H9 (cell line): ENCODE data around the gene POU5F1. TPM values are rescaled to one million over a fixed set of nuclear protein-coding genes. Genes with fewer than 3 reads are reported as not detected.

Experiments
- DNase-seq: peaks from one replicate; pipeline ENCODE4 v3.0.0-alpha.2; 2017
- H2AFZ ChIP-seq: one replicate; pipeline ENCODE4 v1.6.1; 2013; ENCODE audit warnings: mild to moderate bottlenecking, low read length, control low read depth, moderate library complexity
- H2AK5ac ChIP-seq: 2 replicates; pipeline ENCODE4 v1.6.1; 2013; ENCODE audit warnings: low read length, control low read depth, mixed read lengths; ENCODE audit not compliant: insufficient read length
- H2BK120ac ChIP-seq: one replicate; pipeline ENCODE4 v1.6.1; 2013; ENCODE audit warnings: low read depth, mild to moderate bottlenecking, low read length, control low read depth, inconsistent platforms; ENCODE audit not compliant: poor library complexity, severe bottlenecking
- H2BK12ac ChIP-seq: 2 replicates; pipeline ENCODE4 v1.6.1; 2013; ENCODE audit warnings: low read length, control low read depth, mixed read lengths, low read depth; ENCODE audit not compliant: insufficient read length
- H2BK15ac ChIP-seq: 2 replicates; pipeline ENCODE4 v1.6.1; 2013; ENCODE audit warnings: low read depth, low read length, control low read depth
- H2BK20ac ChIP-seq: one replicate; pipeline ENCODE4 v1.6.1; 2013; ENCODE audit warnings: low read depth, mild to moderate bottlenecking, low read length, control low read depth, inconsistent platforms; ENCODE audit not compliant: poor library complexity, severe bottlenecking
- H2BK5ac ChIP-seq: 2 replicates; pipeline ENCODE4 v1.6.1; 2013; ENCODE audit warnings: low read length, control low read depth, mixed read lengths; ENCODE audit not compliant: insufficient read length
- H3K14ac ChIP-seq: 2 replicates; pipeline ENCODE4 v1.6.1; 2013; ENCODE audit warnings: low read length, control low read depth; ENCODE audit not compliant: insufficient read depth
- H3K18ac ChIP-seq: 2 replicates; pipeline ENCODE4 v1.6.1; 2013; ENCODE audit warnings: low read depth, mild to moderate bottlenecking, mixed read lengths, low read length, control low read depth; ENCODE audit not compliant: insufficient read length
- H3K23ac ChIP-seq: 2 replicates; pipeline ENCODE4 v1.6.1; 2013; ENCODE audit warnings: low read length, control low read depth, mixed read lengths, low read depth; ENCODE audit not compliant: insufficient read length
- H3K23me2 ChIP-seq: 2 replicates; pipeline ENCODE4 v1.6.1; 2013; ENCODE audit warnings: low read depth, mild to moderate bottlenecking, mixed read lengths, low read length, control low read depth; ENCODE audit not compliant: insufficient read length, poor library complexity, severe bottlenecking
- H3K27ac ChIP-seq: 2 replicates; pipeline ENCODE4 v1.5.1; 2013; ENCODE audit warnings: low read length, control low read depth, mixed read lengths, low read depth; ENCODE audit not compliant: insufficient read length
- H3K27me3 ChIP-seq: 2 replicates; pipeline ENCODE4 v1.6.1; 2013; ENCODE audit warnings: low read length, control low read depth, inconsistent platforms; ENCODE audit not compliant: insufficient read depth
- H3K4ac ChIP-seq: 2 replicates; pipeline ENCODE4 v1.6.1; 2013; ENCODE audit warnings: low read depth, mild to moderate bottlenecking, control low read depth, inconsistent platforms, low read length, moderate library complexity
- H3K4me1 ChIP-seq: 2 replicates; pipeline ENCODE4 v1.6.1; 2013; ENCODE audit warnings: low read length, control low read depth, inconsistent platforms; ENCODE audit not compliant: insufficient read depth
- H3K4me2 ChIP-seq: 2 replicates; pipeline ENCODE4 v1.6.1; 2013; ENCODE audit warnings: low read length, control low read depth, mixed read lengths; ENCODE audit not compliant: insufficient read length, insufficient read depth
- H3K56ac ChIP-seq: 2 replicates; pipeline ENCODE4 v1.6.1; 2013; ENCODE audit warnings: low read depth, mild to moderate bottlenecking, mixed read lengths, low read length, control low read depth; ENCODE audit not compliant: insufficient read length
- H3K79me1 ChIP-seq: 2 replicates; pipeline ENCODE4 v1.6.1; 2013; ENCODE audit warnings: low read depth, mild to moderate bottlenecking, moderate library complexity, low read length, control low read depth, inconsistent platforms; ENCODE audit not compliant: insufficient read depth, poor library complexity, severe bottlenecking
- H3K79me2 ChIP-seq: 2 replicates; pipeline ENCODE4 v1.6.1; 2013; ENCODE audit warnings: low read length, control low read depth, inconsistent platforms; ENCODE audit not compliant: insufficient read depth
- H3K9ac ChIP-seq: 2 replicates; pipeline ENCODE4 v1.6.1; 2013; ENCODE audit warnings: low read length, control low read depth, mixed read lengths; ENCODE audit not compliant: insufficient read length; ENCODE audit errors: extremely low read depth
- H3K9me3 ChIP-seq: one replicate; pipeline ENCODE4 v1.6.1; 2013; ENCODE audit warnings: low read depth, low read length, inconsistent platforms; ENCODE audit not compliant: control insufficient read depth
- H3T11ph ChIP-seq: one replicate; pipeline ENCODE4 v1.6.1; 2013; ENCODE audit warnings: mild to moderate bottlenecking, low read length, control low read depth, inconsistent platforms
- H4K20me1 ChIP-seq: one replicate; pipeline ENCODE4 v1.6.1; 2013; ENCODE audit not compliant: control insufficient read depth, insufficient read length, insufficient read depth
- H4K5ac ChIP-seq: 2 replicates; pipeline ENCODE4 v1.6.1; 2013; ENCODE audit warnings: low read depth, mild to moderate bottlenecking, mixed read lengths, low read length, control low read depth; ENCODE audit not compliant: insufficient read length
- H4K8ac ChIP-seq: replicated peaks from 2 replicates; pipeline ENCODE4 v1.6.1; 2013; ENCODE audit warnings: low read length, control low read depth, mixed read lengths, low read depth; ENCODE audit not compliant: insufficient read length
- H4K91ac ChIP-seq: 2 replicates; pipeline ENCODE4 v1.6.1; 2013; ENCODE audit warnings: low read depth, mild to moderate bottlenecking, moderate library complexity, mixed read lengths, low read length, control low read depth; ENCODE audit not compliant: insufficient read length
- H3K27ac Mint-ChIP-seq, 3 experiments: 2 replicates in 2 of 3; 3 replicates in 1 of 3; pipeline ENCODE4 v1.8.0; 2020 to 2021; ENCODE audit warnings: mixed read lengths in 3 of 3, mild to moderate bottlenecking in 1 of 3, moderate library complexity in 1 of 3
- H3K27me3 Mint-ChIP-seq: 2 replicates; pipeline ENCODE4 v1.8.0; 2021; ENCODE audit warnings: low read depth, mild to moderate bottlenecking, moderate library complexity, mixed read lengths
- H3K36me3 Mint-ChIP-seq, 3 experiments: 2 replicates in 2 of 3; 3 replicates in 1 of 3; pipeline ENCODE4 v1.8.0; 2020 to 2021; ENCODE audit warnings: low read depth in 3 of 3, mixed read lengths in 3 of 3; ENCODE audit not compliant: insufficient read depth in 1 of 3
- H3K4me1 Mint-ChIP-seq, 2 experiments: 2 replicates each; pipeline ENCODE4 v1.8.0; 2020; ENCODE audit warnings: mixed read lengths in 2 of 2
- H3K4me3 Mint-ChIP-seq, 2 experiments: 2 replicates in 1 of 2; 3 replicates in 1 of 2; pipeline ENCODE4 v1.8.0; 2020 to 2021; ENCODE audit warnings: mild to moderate bottlenecking in 2 of 2, mixed read lengths in 2 of 2, moderate library complexity in 1 of 2
- H3K9me3 Mint-ChIP-seq, 2 experiments: 2 replicates in 1 of 2; 3 replicates in 1 of 2; pipeline ENCODE4 v1.8.0; 2020; ENCODE audit warnings: mild to moderate bottlenecking in 2 of 2, mixed read lengths in 2 of 2, moderate library complexity in 1 of 2
- WGBS: extraction: QIAGEN DNeasy Blood & Tissue Kit; methylation state at CpG from one replicate; pipeline ENCODE4 v1.1.7; 2013; ENCODE audit warnings: missing lambda C conversion rate, low lambda C conversion rate, mixed read lengths; ENCODE audit not compliant: insufficient read length; ENCODE audit errors: extremely low coverage; 5-methylcytosine and 5-hydroxymethylcytosine counted together
- total RNA-seq: library from RNA; stranded (reverse); gene quantifications from 2 replicates; pipeline ENCODE4 v1.2.1, GENCODE V29; 2021
- TF ChIP-seq, protein P1 (sequence below): fragments of 200-600 bp; sonication (generic); conservative IDR thresholded peaks from 3 replicates; pipeline ENCODE4 v1.8.0; 2021; ENCODE audit warnings: antibody characterized with exemption, mild to moderate bottlenecking

The POU5F1 gene
- total RNA-seq, 1 experiment from 2014 or later = 2,134 TPM

DNA sequence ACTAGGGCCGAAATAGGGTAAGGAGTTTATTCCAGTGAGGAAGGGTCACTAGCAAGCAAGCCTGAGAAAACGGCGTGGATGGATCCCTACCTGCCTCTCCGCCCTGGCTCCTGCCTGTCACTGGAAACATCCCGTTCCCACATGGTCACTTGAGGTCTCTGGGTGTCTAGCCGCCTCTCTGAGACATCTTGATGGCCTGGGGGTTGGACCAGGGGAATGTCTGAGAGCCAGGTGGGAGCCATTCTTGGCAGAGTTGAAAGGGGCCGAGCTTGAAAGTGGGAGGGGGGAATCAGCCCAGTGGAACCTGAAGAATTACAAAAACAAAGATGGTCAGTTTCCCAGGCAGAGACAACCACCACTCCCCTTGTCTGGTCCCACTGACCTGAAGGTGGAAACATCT is 13.8 kb downstream of the POU5F1 start:
- no peak overlapping the region for H2BK12ac ChIP-seq
- no peak overlapping the region for H2AK5ac ChIP-seq
- H4K20me1 ChIP-seq = no peaks in the 10 kb centered on the region
- no peaks in the 10 kb centered on the region for H3K9me3 ChIP-seq
- H3K79me2 ChIP-seq = no peaks in the 10 kb centered on the region
- H3K4me1 ChIP-seq = peaks cover 11% of the 10 kb centered on the region; the same call in 1 of the 2 replicates
- H3K4ac ChIP-seq = no peak overlapping the region
- no CpG with 5 or more reads among the region's 7 CpGs for WGBS
- no peaks in the 10 kb centered on the region for H3K79me1 ChIP-seq
- H3T11ph ChIP-seq = no peak overlapping the region
- peaks cover 14% of the 10 kb centered on the region for H3K23me2 ChIP-seq
- TF ChIP-seq, protein P1, sequence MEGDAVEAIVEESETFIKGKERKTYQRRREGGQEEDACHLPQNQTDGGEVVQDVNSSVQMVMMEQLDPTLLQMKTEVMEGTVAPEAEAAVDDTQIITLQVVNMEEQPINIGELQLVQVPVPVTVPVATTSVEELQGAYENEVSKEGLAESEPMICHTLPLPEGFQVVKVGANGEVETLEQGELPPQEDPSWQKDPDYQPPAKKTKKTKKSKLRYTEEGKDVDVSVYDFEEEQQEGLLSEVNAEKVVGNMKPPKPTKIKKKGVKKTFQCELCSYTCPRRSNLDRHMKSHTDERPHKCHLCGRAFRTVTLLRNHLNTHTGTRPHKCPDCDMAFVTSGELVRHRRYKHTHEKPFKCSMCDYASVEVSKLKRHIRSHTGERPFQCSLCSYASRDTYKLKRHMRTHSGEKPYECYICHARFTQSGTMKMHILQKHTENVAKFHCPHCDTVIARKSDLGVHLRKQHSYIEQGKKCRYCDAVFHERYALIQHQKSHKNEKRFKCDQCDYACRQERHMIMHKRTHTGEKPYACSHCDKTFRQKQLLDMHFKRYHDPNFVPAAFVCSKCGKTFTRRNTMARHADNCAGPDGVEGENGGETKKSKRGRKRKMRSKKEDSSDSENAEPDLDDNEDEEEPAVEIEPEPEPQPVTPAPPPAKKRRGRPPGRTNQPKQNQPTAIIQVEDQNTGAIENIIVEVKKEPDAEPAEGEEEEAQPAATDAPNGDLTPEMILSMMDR = no peak
- peaks cover 19 to 53% (median 42%) of the 10 kb centered on the region in 3 experiments for H3K36me3 Mint-ChIP-seq
- H4K91ac ChIP-seq = no peak overlapping the region
- H3K9me3 Mint-ChIP-seq = no peaks in the 10 kb centered on the region
- no peak overlapping the region for H3K14ac ChIP-seq
- no peak overlapping the region for H4K8ac ChIP-seq
- peaks cover 30 to 31% of the 10 kb centered on the region in 2 experiments for H3K4me1 Mint-ChIP-seq
- no peak overlapping the region for H3K56ac ChIP-seq
- H3K27me3 Mint-ChIP-seq = peaks cover 2% of the 10 kb centered on the region; the same call in 1 of the 2 replicates
- no peak overlapping the region for H3K18ac ChIP-seq
- H3K27ac ChIP-seq = no peak overlapping the region
- peak overlapping the region; percentile 92; a peak in 3 of 5 replicates for H3K4me3 Mint-ChIP-seq
- H3K27ac Mint-ChIP-seq = no peak overlapping the region
- H2BK15ac ChIP-seq = no peak overlapping the region
- H3K27me3 ChIP-seq = no peaks in the 10 kb centered on the region
- DNase-seq = no peak
- H3K4me2 ChIP-seq = no peak overlapping the region
- no peak overlapping the region for H3K9ac ChIP-seq
- no peak overlapping the region for H3K23ac ChIP-seq
- H2AFZ ChIP-seq = no peak overlapping the region
- no peak overlapping the region for H2BK120ac ChIP-seq
- H4K5ac ChIP-seq = no peak overlapping the region
- no peak overlapping the region for H2BK5ac ChIP-seq
- no peak overlapping the region for H2BK20ac ChIP-seq
